Endothelial cell of umbilical vein (primary cell): ENCODE results near the gene KAT2B. TPM values are rescaled to one million over a fixed set of nuclear protein-coding genes. Genes with fewer than 3 reads are reported as not detected.

Experiments
- BruUV-seq: library from RNA; stranded (reverse); fragments of 400-500 nt; replicated peaks from 2 replicates; lab custom pipeline; 2021; lab: Mats Ljungman, UMichigan
- CTCF ChIA-PET: fragments of 300-600, 350-600 bp; sonication (Branson Sonifier 250); formaldehyde crosslinking; loops from one replicate; lab custom pipeline; 2021; ENCODE audit warnings: antibody characterized with exemption, inconsistent platforms; lab: Charles Lee
- POLR2A ChIA-PET: fragments of 300-600, 350-600 bp; sonication (Branson Sonifier 250); formaldehyde crosslinking; loops from one replicate; lab custom pipeline; 2021; ENCODE audit warnings: antibody characterized with exemption, inconsistent platforms; lab: Charles Lee
- DNase-seq: peaks from one replicate; pipeline ENCODE4 v3.0.0-alpha.2; 2011; ENCODE audit warnings: low read depth, low spot score
- FAIRE-seq: peaks from 2 replicates; lab custom pipeline; 2011; peaks lifted over from hg19 to GRCh38; lab: Jason Lieb, UNC
- H2AFZ ChIP-seq: 2 replicates; pipeline ENCODE4 v1.6.0; 2012; ENCODE audit warnings: low read depth, low read length, control low read depth, inconsistent platforms
- H3K27ac ChIP-seq: 2 replicates; pipeline ENCODE4 v1.5.1; 2011; ENCODE audit warnings: low read depth, mild to moderate bottlenecking, control low read depth, low read length, moderate library complexity; ENCODE audit not compliant: insufficient read depth
- H3K27me3 ChIP-seq, 2 experiments: 2 replicates each; pipeline versions ENCODE4 v1.6.0 to v1.6.1; 2011; ENCODE audit warnings: low read length in 2 of 2, mixed read lengths in 1 of 2; ENCODE audit not compliant: control insufficient read depth in 2 of 2, insufficient read depth in 2 of 2
- H3K36me3 ChIP-seq, 2 experiments: 2 replicates in 1 of 2; 3 replicates in 1 of 2; pipeline ENCODE4 v1.5.1; 2011; ENCODE audit warnings: low read length in 2 of 2, mild to moderate bottlenecking in 1 of 2, moderate library complexity in 1 of 2; ENCODE audit not compliant: control insufficient read depth in 2 of 2, insufficient read depth in 2 of 2; ENCODE audit errors: extremely low read depth in 1 of 2
- H3K4me1 ChIP-seq: 3 replicates; pipeline ENCODE4 v1.5.1; 2011; ENCODE audit warnings: mild to moderate bottlenecking, low read length; ENCODE audit not compliant: control insufficient read depth, insufficient read depth; ENCODE audit errors: extremely low read depth
- H3K4me2 ChIP-seq: 2 replicates; pipeline ENCODE4 v1.6.1; 2011; ENCODE audit warnings: low read length, control low read depth, mixed read lengths; ENCODE audit not compliant: insufficient read depth
- H3K4me3 ChIP-seq, 3 experiments: fragments of 200-600 bp in 1 of 3; sonication (generic), shearing (Covaris generic) in 1 of 3; replicated peaks in 1 of 3; 2 replicates each; pipeline ENCODE4 v1.5.1; 2011 to 2016; ENCODE audit warnings: control low read depth in 3 of 3, low read length in 3 of 3, mild to moderate bottlenecking in 2 of 3, inconsistent platforms in 1 of 3, low read depth in 1 of 3, moderate library complexity in 1 of 3; ENCODE audit not compliant: insufficient read depth in 1 of 3
- H3K79me2 ChIP-seq: 2 replicates; pipeline ENCODE4 v1.6.0; 2012; ENCODE audit warnings: low read length, inconsistent platforms; ENCODE audit not compliant: control insufficient read depth, insufficient read depth
- H3K9ac ChIP-seq: replicated peaks from 2 replicates; pipeline ENCODE3; 2011; ENCODE audit warnings: low read length, control low read depth; ENCODE audit not compliant: insufficient read depth; ENCODE audit errors: extremely low read depth
- H3K9me1 ChIP-seq: replicated peaks from 3 replicates; pipeline ENCODE4 v1.6.0; 2011; ENCODE audit warnings: mild to moderate bottlenecking, low read length; ENCODE audit not compliant: control insufficient read depth, insufficient read depth; ENCODE audit errors: extremely low read depth
- H3K9me3 ChIP-seq: replicated peaks from 2 replicates; pipeline ENCODE4 v1.5.1; 2012; ENCODE audit warnings: low read length, inconsistent platforms; ENCODE audit not compliant: control insufficient read depth, insufficient read depth
- H4K20me1 ChIP-seq: replicated peaks from 2 replicates; pipeline ENCODE3; 2011; ENCODE audit warnings: mild to moderate bottlenecking, low read length; ENCODE audit not compliant: control insufficient read depth, insufficient read depth; ENCODE audit errors: extremely low read depth
- CTCF ChIP-seq, 2 donors: IDR thresholded peaks; 1 replicate in 1 of 2; 2 replicates in 1 of 2; pipeline ENCODE4 v1.5.1; 2011; ENCODE audit warnings: low read length in 2 of 2, mild to moderate bottlenecking in 2 of 2, moderate library complexity in 2 of 2, control low read depth in 1 of 2, inconsistent platforms in 1 of 2, low read depth in 1 of 2; ENCODE audit not compliant: insufficient read depth in 1 of 2; ENCODE audit errors: extremely low read depth in 1 of 2
- EZH2 ChIP-seq: IDR thresholded peaks from 2 replicates; pipeline ENCODE4 v1.6.1; 2012; ENCODE audit warnings: borderline replicate concordance, low read depth, mild to moderate bottlenecking, moderate library complexity, low read length, inconsistent platforms; ENCODE audit not compliant: severe bottlenecking
- FOS ChIP-seq: IDR thresholded peaks from 2 replicates; pipeline ENCODE4 v1.6.1; 2011; ENCODE audit warnings: mild to moderate bottlenecking, low read length, moderate library complexity, borderline replicate concordance; ENCODE audit not compliant: insufficient read depth
- GATA2 ChIP-seq: IDR thresholded peaks from 2 replicates; pipeline ENCODE4 v1.7.0; 2011; ENCODE audit warnings: low read depth, mild to moderate bottlenecking, moderate library complexity, mixed read lengths, low read length; ENCODE audit not compliant: insufficient read length, insufficient read depth
- JUN ChIP-seq: IDR thresholded peaks from 2 replicates; pipeline ENCODE4 v1.6.1; 2011; ENCODE audit warnings: borderline replicate concordance, low read depth; ENCODE audit not compliant: insufficient read length, insufficient read depth
- MAX ChIP-seq: IDR thresholded peaks from 2 replicates; pipeline ENCODE4 v1.6.1; 2011; ENCODE audit not compliant: insufficient read depth, insufficient read length
- MYC ChIP-seq: IDR thresholded peaks from one replicate; pipeline ENCODE4 v1.6.1; 2011; ENCODE audit warnings: mild to moderate bottlenecking, low read depth, low read length
- POLR2A ChIP-seq: IDR thresholded peaks from 2 replicates; pipeline ENCODE4 v1.6.1; 2012; ENCODE audit warnings: low read depth, mild to moderate bottlenecking, control low read depth, low read length
- POLR2AphosphoS5 ChIP-seq: IDR thresholded peaks from 2 replicates; pipeline ENCODE4 v1.6.1; 2012; ENCODE audit warnings: low read depth, mild to moderate bottlenecking, control low read depth, low read length, moderate library complexity; ENCODE audit not compliant: insufficient read depth
- dilution Hi-C: fragments of 300-500 bp; cut with MboI; formaldehyde crosslinking; loops from one replicate; pipeline ENCODE4 v1.15.0; 2019; ENCODE audit warnings: low sequenced_read_pairs; ENCODE audit not compliant: extremely low pct_ligation_motif_present
- intact Hi-C: fragments of 100-400 bp; cut with micrococcal nuclease; formaldehyde crosslinking; loops from one replicate; pipeline ENCODE4 v1.10.0; 2022
- polyA plus RNA-seq, 4 experiments: library from polyadenylated mRNA; depleted of rRNA in 3 of 4; stranded (reverse) in 3 of 4; unstranded in 1 of 4; fragments of >200 nt; gene quantifications; 2 replicates each; pipeline versions ENCODE4 v1.2.1 to v1.2.3, GENCODE V29; 2011 to 2012; ENCODE audit warnings: missing spikeins in 1 of 4
- total RNA-seq: library from RNA; stranded (reverse); gene quantifications from 2 replicates; pipeline ENCODE4 v1.2.3, GENCODE V29; 2021

KAT2B gene
- total and polyA plus RNA-seq, 2 donors (not counting 3 experiments of a cell fraction or from before 2014, with no cell fraction given) = 2.6 to 11.0 TPM

GRCh38 chr3:20145874-20146273 lies 105.6 kb downstream of the KAT2B start:
- Histone ChIP-seq H3K36me3 (no peaks in the 10 kb centered on the region), H3K27ac (no peak overlapping the region), H3K9ac (no peak overlapping the region), H3K9me3 (no peaks in the 10 kb centered on the region), H3K4me3 (no peak overlapping the region), H4K20me1 (no peaks in the 10 kb centered on the region), H3K9me1 (no peaks in the 10 kb centered on the region), H3K4me1 (no peaks in the 10 kb centered on the region), H3K27me3 (no peaks in the 10 kb centered on the region), H3K4me2 (no peak overlapping the region), H3K79me2 (no peaks in the 10 kb centered on the region), H2AFZ (no peak overlapping the region)
- TF ChIP-seq GATA2 (no peak), POLR2AphosphoS5 (no peak), MAX (no peak), CTCF (IDR thresholded peaks at IDR 0.05; ENCODE audit: extremely low read depth in 1 of 2, insufficient read depth in 1 of 2, low read depth in 1 of 2, low read length in 2 of 2) (no peak), FOS (no peak), POLR2A (no peak), JUN (no peak), EZH2 (no peak), MYC (no peak)
- dilution Hi-C loops (no loop called here), intact Hi-C loops (no loop called here)
- CTCF ChIA-PET = no interaction called here
- FAIRE-seq (no peak), DNase-seq (no peak)
- BruUV-seq = no TSS peak
- POLR2A ChIA-PET = no interaction called here
